OCI-LY1 (cell line): Measurements from ENCODE around the gene GNG2.

Source experiments
- H2AFZ ChIP-seq: fragments of 200-600 bp; sonication (generic), shearing (Covaris generic); 2 replicates; pipeline ENCODE4 v1.6.0; 2014; ENCODE audit warnings: antibody characterized with exemption, mild to moderate bottlenecking, low read length
- H3F3A ChIP-seq: fragments of 200-600 bp; sonication (generic), shearing (Covaris generic); 2 replicates; pipeline ENCODE4 v1.6.0; 2014; ENCODE audit warnings: mild to moderate bottlenecking, antibody characterized with exemption, low read length, moderate library complexity; ENCODE audit not compliant: insufficient read depth
- H3K27ac ChIP-seq: fragments of 200-600 bp; sonication (generic); 2 replicates; pipeline ENCODE4 v1.5.1; 2014; ENCODE audit warnings: low read length, mixed run types, mild to moderate bottlenecking, low read depth; ENCODE audit not compliant: poor library complexity, severe bottlenecking
- H3K27me3 ChIP-seq: fragments of 200-600 bp; sonication (generic); 2 replicates; pipeline ENCODE4 v1.6.0; 2014; ENCODE audit warnings: antibody characterized with exemption, mild to moderate bottlenecking, low read length, moderate library complexity; ENCODE audit not compliant: insufficient read depth
- H3K36me3 ChIP-seq: fragments of 200-600 bp; sonication (generic); 2 replicates; pipeline ENCODE4 v1.6.1; 2014; ENCODE audit warnings: mild to moderate bottlenecking, antibody characterized with exemption, low read length, moderate library complexity, mixed read lengths; ENCODE audit not compliant: insufficient read depth
- H3K4me1 ChIP-seq: fragments of 200-600 bp; sonication (generic); 2 replicates; pipeline ENCODE4 v1.5.1; 2014; ENCODE audit warnings: mild to moderate bottlenecking, low read length, moderate library complexity; ENCODE audit not compliant: insufficient read depth, severe bottlenecking
- H3K4me2 ChIP-seq: fragments of 200-600 bp; sonication (generic), shearing (Covaris generic); 2 replicates; pipeline ENCODE4 v1.6.1; 2014; ENCODE audit warnings: low read length
- H3K4me3 ChIP-seq: fragments of 200-600 bp; sonication (generic); 2 replicates; pipeline ENCODE4 v1.5.1; 2014; ENCODE audit warnings: low read length, low read depth, mild to moderate bottlenecking, mixed read lengths; ENCODE audit not compliant: poor library complexity, severe bottlenecking
- H3K79me2 ChIP-seq: fragments of 200-600 bp; shearing (Covaris generic); 2 replicates; pipeline ENCODE4 v1.6.1; 2016; ENCODE audit warnings: mixed run types, low read length, mixed read lengths; ENCODE audit not compliant: insufficient read depth
- H3K9ac ChIP-seq: fragments of 200-600 bp; sonication (generic), shearing (Covaris generic); 2 replicates; pipeline ENCODE4 v1.6.1; 2014; ENCODE audit warnings: mild to moderate bottlenecking, low read length, mixed read lengths
- H3K9me2 ChIP-seq: fragments of 200-600 bp; sonication (generic), shearing (Covaris generic); 2 replicates; pipeline ENCODE4 v1.6.1; 2014; ENCODE audit warnings: low read depth, mild to moderate bottlenecking, low read length, mixed read lengths
- H3K9me3 ChIP-seq: fragments of 200-600 bp; shearing (Covaris generic); 2 replicates; pipeline ENCODE4 v1.6.1; 2014; ENCODE audit warnings: low read length, mixed read lengths
- H4K20me1 ChIP-seq: fragments of 200-600 bp; sonication (generic), shearing (Covaris generic); 2 replicates; pipeline ENCODE4 v1.6.0; 2016; ENCODE audit warnings: mild to moderate bottlenecking, low read length; ENCODE audit not compliant: insufficient read depth
- EZH2 ChIP-seq: fragments of 200-600 bp; sonication (generic), shearing (Covaris generic); IDR thresholded peaks from 2 replicates; pipeline ENCODE4 v1.8.0; 2017; ENCODE audit warnings: borderline replicate concordance, mixed run types, mild to moderate bottlenecking, antibody characterized with exemption, low read length, moderate library complexity, mixed read lengths
- TF ChIP-seq, protein P1 (sequence below): fragments of 200-600 bp; sonication (generic), shearing (Covaris generic); IDR thresholded peaks from 2 replicates; pipeline ENCODE4 v1.5.1; 2017; ENCODE audit warnings: mild to moderate bottlenecking, antibody characterized with exemption, low read length, moderate library complexity, mixed read lengths

GNG2 gene

GRCh38 chr14:51836417-51836816 is 24.0 kb upstream of the GNG2 start:
- H3K27me3 ChIP-seq: peaks cover 6% of the 10 kb centered on the region; the same call in 1 of the 2 replicates
- no peak overlapping the region for H2AFZ ChIP-seq
- no peaks in the 10 kb centered on the region for H3K79me2 ChIP-seq
- H3K9me2 ChIP-seq: no peaks in the 10 kb centered on the region
- no peaks in the 10 kb centered on the region for H4K20me1 ChIP-seq
- no peaks in the 10 kb centered on the region for H3F3A ChIP-seq
- H3K4me3 ChIP-seq: no peak overlapping the region
- no peak overlapping the region for H3K27ac ChIP-seq
- H3K9ac ChIP-seq: no peak overlapping the region
- no peaks in the 10 kb centered on the region for H3K9me3 ChIP-seq
- H3K4me2 ChIP-seq: no peak overlapping the region
- no peaks in the 10 kb centered on the region for H3K36me3 ChIP-seq
- TF ChIP-seq, protein P1, sequence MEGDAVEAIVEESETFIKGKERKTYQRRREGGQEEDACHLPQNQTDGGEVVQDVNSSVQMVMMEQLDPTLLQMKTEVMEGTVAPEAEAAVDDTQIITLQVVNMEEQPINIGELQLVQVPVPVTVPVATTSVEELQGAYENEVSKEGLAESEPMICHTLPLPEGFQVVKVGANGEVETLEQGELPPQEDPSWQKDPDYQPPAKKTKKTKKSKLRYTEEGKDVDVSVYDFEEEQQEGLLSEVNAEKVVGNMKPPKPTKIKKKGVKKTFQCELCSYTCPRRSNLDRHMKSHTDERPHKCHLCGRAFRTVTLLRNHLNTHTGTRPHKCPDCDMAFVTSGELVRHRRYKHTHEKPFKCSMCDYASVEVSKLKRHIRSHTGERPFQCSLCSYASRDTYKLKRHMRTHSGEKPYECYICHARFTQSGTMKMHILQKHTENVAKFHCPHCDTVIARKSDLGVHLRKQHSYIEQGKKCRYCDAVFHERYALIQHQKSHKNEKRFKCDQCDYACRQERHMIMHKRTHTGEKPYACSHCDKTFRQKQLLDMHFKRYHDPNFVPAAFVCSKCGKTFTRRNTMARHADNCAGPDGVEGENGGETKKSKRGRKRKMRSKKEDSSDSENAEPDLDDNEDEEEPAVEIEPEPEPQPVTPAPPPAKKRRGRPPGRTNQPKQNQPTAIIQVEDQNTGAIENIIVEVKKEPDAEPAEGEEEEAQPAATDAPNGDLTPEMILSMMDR: no peak
- TF ChIP-seq EZH2: no peak
- H3K4me1 ChIP-seq: no peaks in the 10 kb centered on the region

- Histone ChIP-seq H3K36me3 (no peaks in the 10 kb centered on the region; the same call in 1 of the 2 replicates), H3K4me1 (peaks cover 48% of the 10 kb centered on the region), H3K4me3 (no peak overlapping the region), H3K9me2 (no peaks in the 10 kb centered on the region), H3K27ac (no peak overlapping the region), H3K4me2 (no peak overlapping the region), H3K9ac (no peak overlapping the region), H3K27me3 (no peaks in the 10 kb centered on the region), H3K79me2 (no peaks in the 10 kb centered on the region), H4K20me1 (no peaks in the 10 kb centered on the region), H3K9me3 (no peaks in the 10 kb centered on the region), H2AFZ (no peak overlapping the region), H3F3A (no peaks in the 10 kb centered on the region)
- TF ChIP-seq EZH2: no peak
- TF ChIP-seq, protein P1: no peak
Measured at GRCh38 chr14:51844081-51844881, 16.1 kb upstream of the GNG2 start.

- Histone ChIP-seq H3K27ac (peak overlapping the region; percentile 95), H3F3A (no peaks in the 10 kb centered on the region), H3K4me3 (no peak overlapping the region), H4K20me1 (no peaks in the 10 kb centered on the region), H3K9me2 (no peaks in the 10 kb centered on the region), H3K9me3 (no peaks in the 10 kb centered on the region), H3K9ac (no peak overlapping the region), H3K79me2 (no peaks in the 10 kb centered on the region), H3K4me2 (peak overlapping the region; percentile 92; the same call in 1 of the 2 replicates), H3K4me1 (peaks cover 48% of the 10 kb centered on the region), H3K36me3 (no peaks in the 10 kb centered on the region; the same call in 1 of the 2 replicates), H2AFZ (peak overlapping the region; percentile 45), H3K27me3 (no peaks in the 10 kb centered on the region)
- TF ChIP-seq EZH2: no peak
- TF ChIP-seq, protein P1: no peak
Measured at GRCh38 chr14:51845811-51846210, 14.6 kb upstream of the GNG2 start.
